Endodermal cell (in vitro differentiated cells): Measurements from ENCODE around the gene CUL5. TPM values are rescaled to one million over a fixed set of nuclear protein-coding genes. Genes with fewer than 3 reads are reported as not detected.

Experiments used
- DNase-seq: peaks from one replicate; pipeline ENCODE4 v3.0.0-alpha.2; 2017
- H3K27ac ChIP-seq: 2 replicates; pipeline ENCODE4 v1.5.1; 2013; ENCODE audit warnings: mild to moderate bottlenecking, low read depth, low read length, moderate library complexity
- H3K27me3 ChIP-seq: 2 replicates; pipeline ENCODE4 v1.6.1; 2013; ENCODE audit warnings: mild to moderate bottlenecking, low read length, moderate library complexity; ENCODE audit not compliant: insufficient read depth, control insufficient read depth, poor library complexity, severe bottlenecking
- H3K36me3 ChIP-seq: 2 replicates; pipeline ENCODE4 v1.7.0; 2013; ENCODE audit warnings: mild to moderate bottlenecking, low read length, moderate library complexity; ENCODE audit not compliant: control insufficient read depth, insufficient read depth
- H3K4me1 ChIP-seq: one replicate; pipeline ENCODE4 v1.7.0; 2013; ENCODE audit warnings: low read length; ENCODE audit not compliant: control insufficient read depth, insufficient read depth
- H3K4me3 ChIP-seq: 2 replicates; pipeline ENCODE4 v1.5.1; 2013; ENCODE audit warnings: mild to moderate bottlenecking, low read length, moderate library complexity
- H3K9ac ChIP-seq: 2 replicates; pipeline ENCODE4 v1.6.1; 2013; ENCODE audit warnings: mild to moderate bottlenecking, low read length, moderate library complexity; ENCODE audit not compliant: poor library complexity, severe bottlenecking; ENCODE audit errors: extremely low read depth
- H3K9me3 ChIP-seq: 2 replicates; pipeline ENCODE4 v1.6.1; 2013; ENCODE audit warnings: mild to moderate bottlenecking, low read length, moderate library complexity; ENCODE audit not compliant: control insufficient read depth
- H3K27ac Mint-ChIP-seq: 2 replicates; pipeline ENCODE4 v1.8.0; 2020; ENCODE audit warnings: mixed read lengths
- H3K27me3 Mint-ChIP-seq: 2 replicates; pipeline ENCODE4 v1.8.0; 2021; ENCODE audit warnings: mild to moderate bottlenecking, mixed read lengths; ENCODE audit not compliant: insufficient read depth
- H3K36me3 Mint-ChIP-seq: 2 replicates; pipeline ENCODE4 v1.8.0; 2020; ENCODE audit warnings: low read depth, mixed read lengths
- H3K4me1 Mint-ChIP-seq: 2 replicates; pipeline ENCODE4 v1.8.0; 2020; ENCODE audit warnings: mixed read lengths
- H3K4me3 Mint-ChIP-seq: 2 replicates; pipeline ENCODE4 v1.8.0; 2020; ENCODE audit warnings: mild to moderate bottlenecking, moderate library complexity, mixed read lengths
- H3K9me3 Mint-ChIP-seq: 2 replicates; pipeline ENCODE4 v1.8.0; 2020; ENCODE audit warnings: mild to moderate bottlenecking, mixed read lengths
- WGBS, 2 experiments: methylation state at CpG; one replicate each; pipeline versions ENCODE4 v1.1.5 to v1.1.7; 2013; ENCODE audit warnings: missing lambda C conversion rate in 2 of 2, mixed read lengths in 1 of 2; ENCODE audit not compliant: insufficient coverage in 1 of 2, insufficient read length in 1 of 2; 5-methylcytosine and 5-hydroxymethylcytosine counted together
- long read RNA-seq, 4 experiments: library from polyadenylated mRNA in 2 of 4; library from RNA in 1 of 4; library from capped mRNA in 1 of 4; stranded (forward) in 3 of 4; unstranded in 1 of 4; transcript quantifications; one replicate each; pipeline ENCODE4 v2.0.0, GENCODE V29; 2020 to 2021; ENCODE audit warnings: inconsistent platforms in 1 of 4
- polyA plus RNA-seq, 2 experiments: library from polyadenylated mRNA; stranded (reverse); fragments of 50-300 nt; gene quantifications; one replicate each; pipeline ENCODE4 v1.2.3, GENCODE V29; 2013
- total RNA-seq, 2 donors: library from RNA; stranded (reverse); fragmentation: NEBNext Ultra II Directional in 1 of 2; extraction: Animal tissue kit (Norgen Biotek cat#: 25700) in 1 of 2; gene quantifications; 2 replicates in 1 of 2; 3 replicates in 1 of 2; pipeline ENCODE4 v1.2.1, GENCODE V29; 2021
- TF ChIP-seq, protein P1 (sequence below): fragments of 200-600 bp; sonication (generic); conservative IDR thresholded peaks from 2 replicates; pipeline ENCODE4 v1.5.0; 2021; ENCODE audit warnings: antibody characterized with exemption, mild to moderate bottlenecking

Gene CUL5
- total RNA-seq = 10 to 100 TPM; 33.8 to 40.0 TPM
- polyA plus RNA-seq (2013, experiment 1 of 2) = 22.4 TPM
- 24.9 TPM for polyA plus RNA-seq (2013, experiment 2 of 2)
- long read RNA-seq, experiment 1, partial matches to known transcripts = 2 of 10 reads
- long read RNA-seq, experiment 1, other reads (novel, unspliced or antisense) = 8 of 10 reads
- long read RNA-seq, experiment 2, full-length matches to known transcripts = 26 of 48 reads
- long read RNA-seq, experiment 2, partial matches to known transcripts = 4 of 48 reads
- long read RNA-seq, experiment 2, other reads (novel, unspliced or antisense) = 18 of 48 reads
- long read RNA-seq, experiment 3, full-length matches to known transcripts = 17 of 133 reads
- long read RNA-seq, experiment 3, partial matches to known transcripts = 97 of 133 reads
- long read RNA-seq, experiment 3, other reads (novel, unspliced or antisense) = 19 of 133 reads
- long read RNA-seq, experiment 4, full-length matches to known transcripts = 5 of 19 reads
- long read RNA-seq, experiment 4, partial matches to known transcripts = 9 of 19 reads
- long read RNA-seq, experiment 4, other reads (novel, unspliced or antisense) = 5 of 19 reads

DNA sequence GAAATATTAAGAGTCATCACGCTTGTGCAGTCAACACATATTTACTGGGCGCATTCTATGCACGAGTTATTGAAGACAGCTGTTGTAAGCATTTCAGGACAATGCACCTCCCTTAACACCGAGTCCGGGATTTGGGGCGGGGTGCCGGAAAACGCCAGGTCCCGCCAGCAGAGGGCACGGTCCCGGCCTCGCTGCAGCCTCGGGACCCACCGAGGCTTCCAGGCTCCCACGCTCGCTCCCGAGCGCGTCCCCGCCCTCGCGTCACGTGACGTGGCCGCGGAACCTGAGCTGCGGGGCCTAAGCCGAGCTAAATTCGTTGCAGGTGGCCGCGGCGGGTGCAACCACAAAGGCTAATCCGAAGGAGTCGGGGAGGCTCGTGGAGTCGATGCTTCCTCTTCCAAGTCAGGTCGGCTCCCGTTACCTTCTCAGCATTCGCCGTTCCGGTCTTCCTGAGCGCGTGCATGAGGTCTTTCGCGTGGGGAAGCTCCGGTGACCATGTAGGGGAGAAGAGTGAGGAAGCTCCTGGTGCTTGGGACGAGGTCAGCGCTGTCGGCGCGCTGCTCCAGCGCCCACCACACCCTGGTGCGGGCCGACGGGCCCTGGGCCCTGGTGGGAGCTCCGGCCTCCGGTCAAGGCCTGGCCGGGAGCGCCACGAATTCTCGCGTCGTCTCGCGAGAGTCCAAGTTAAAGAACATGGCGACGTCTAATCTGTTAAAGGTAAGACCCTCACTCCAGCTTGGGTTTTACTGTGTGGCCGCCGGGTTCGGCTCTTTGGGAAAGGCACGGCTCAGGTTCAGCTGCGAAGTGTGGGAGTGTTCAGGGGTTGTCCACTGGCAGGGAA lies at the start of gene CUL5:
Gene CUL5, plus strand, starts transcription at position 243 of the 841 bp plus-strand sequence. Its CDS starts 451 bp downstream, at position 694.
- Mint-ChIP-seq H3K27ac (peak within 1 kb of the TSS; percentile 100), H3K36me3 (no peaks in the 10 kb centered on the region), H3K4me1 (peaks cover 13% of the 10 kb centered on the region), H3K9me3 (no peaks in the 10 kb centered on the region), H3K27me3 (no peaks in the 10 kb centered on the region), H3K4me3 (peak within 1 kb of the TSS; percentile 99)
- WGBS, 2 experiments = 1 to 2% methylated on average over 18 to 72 of the region's 72 CpGs
- H3K4me3 ChIP-seq = peak within 1 kb of the TSS; percentile 95
- peaks cover 7% of the 10 kb centered on the region for H3K36me3 ChIP-seq
- peak; percentile 97 for DNase-seq
- no peaks in the 10 kb centered on the region for H3K4me1 ChIP-seq
- peak within 1 kb of the TSS; percentile 98 for H3K27ac ChIP-seq
- TF ChIP-seq, protein P1, sequence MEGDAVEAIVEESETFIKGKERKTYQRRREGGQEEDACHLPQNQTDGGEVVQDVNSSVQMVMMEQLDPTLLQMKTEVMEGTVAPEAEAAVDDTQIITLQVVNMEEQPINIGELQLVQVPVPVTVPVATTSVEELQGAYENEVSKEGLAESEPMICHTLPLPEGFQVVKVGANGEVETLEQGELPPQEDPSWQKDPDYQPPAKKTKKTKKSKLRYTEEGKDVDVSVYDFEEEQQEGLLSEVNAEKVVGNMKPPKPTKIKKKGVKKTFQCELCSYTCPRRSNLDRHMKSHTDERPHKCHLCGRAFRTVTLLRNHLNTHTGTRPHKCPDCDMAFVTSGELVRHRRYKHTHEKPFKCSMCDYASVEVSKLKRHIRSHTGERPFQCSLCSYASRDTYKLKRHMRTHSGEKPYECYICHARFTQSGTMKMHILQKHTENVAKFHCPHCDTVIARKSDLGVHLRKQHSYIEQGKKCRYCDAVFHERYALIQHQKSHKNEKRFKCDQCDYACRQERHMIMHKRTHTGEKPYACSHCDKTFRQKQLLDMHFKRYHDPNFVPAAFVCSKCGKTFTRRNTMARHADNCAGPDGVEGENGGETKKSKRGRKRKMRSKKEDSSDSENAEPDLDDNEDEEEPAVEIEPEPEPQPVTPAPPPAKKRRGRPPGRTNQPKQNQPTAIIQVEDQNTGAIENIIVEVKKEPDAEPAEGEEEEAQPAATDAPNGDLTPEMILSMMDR = peak; percentile 94
- no peaks in the 10 kb centered on the region for H3K9me3 ChIP-seq
- H3K9ac ChIP-seq = peak within 1 kb of the TSS; percentile 100
- H3K27me3 ChIP-seq = no peaks in the 10 kb centered on the region

DNA sequence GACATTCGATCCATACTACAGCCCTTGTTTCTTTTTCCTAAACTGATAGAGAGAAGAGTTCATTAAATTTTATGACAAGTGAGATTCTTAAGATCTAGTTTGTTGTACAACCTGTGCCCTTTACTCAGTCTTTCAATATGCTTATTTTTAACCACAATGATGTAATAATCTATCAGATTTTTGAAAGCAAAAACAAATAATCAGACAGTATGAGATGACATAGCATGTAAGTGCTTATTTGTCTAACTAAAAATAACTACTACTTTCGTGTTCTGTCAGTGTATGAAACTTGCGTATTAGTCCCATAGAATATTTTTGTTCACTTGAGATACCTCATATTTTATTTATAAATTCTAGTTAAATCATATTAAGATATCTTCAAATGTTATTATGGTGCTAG lies 47.2 kb upstream of the CUL5 start:
- TF ChIP-seq, protein P1 = no peak
- Histone ChIP-seq H3K4me1 (no peaks in the 10 kb centered on the region), H3K9me3 (no peaks in the 10 kb centered on the region), H3K4me3 (no peak overlapping the region), H3K27ac (no peak overlapping the region), H3K36me3 (no peaks in the 10 kb centered on the region), H3K9ac (no peak overlapping the region), H3K27me3 (no peaks in the 10 kb centered on the region)
- Mint-ChIP-seq H3K9me3 (no peaks in the 10 kb centered on the region), H3K36me3 (no peaks in the 10 kb centered on the region), H3K27me3 (no peaks in the 10 kb centered on the region), H3K4me1 (no peaks in the 10 kb centered on the region), H3K4me3 (no peak overlapping the region), H3K27ac (no peak overlapping the region)
- 85% methylated on average over 1 of the region's 3 CpGs; no CpG with 5 or more reads in 1 of the 2 experiments for WGBS, 2 experiments
- no peak for DNase-seq

GRCh38 chr11:107962181-107962580 lies 46.5 kb upstream of the CUL5 start:
- TF ChIP-seq, protein P1 = no peak
- H3K4me1 ChIP-seq = no peaks in the 10 kb centered on the region
- no peak overlapping the region for H3K4me3 ChIP-seq
- Mint-ChIP-seq H3K9me3 (no peaks in the 10 kb centered on the region), H3K4me3 (no peak overlapping the region), H3K27ac (no peak overlapping the region), H3K27me3 (no peaks in the 10 kb centered on the region), H3K36me3 (no peaks in the 10 kb centered on the region), H3K4me1 (no peaks in the 10 kb centered on the region)
- 90 to 100% methylated on average over 1 of the region's 1 CpG for WGBS, 2 experiments
- H3K9ac ChIP-seq = no peak overlapping the region
- H3K36me3 ChIP-seq = no peaks in the 10 kb centered on the region
- no peaks in the 10 kb centered on the region for H3K9me3 ChIP-seq
- no peak for DNase-seq
- H3K27ac ChIP-seq = no peak overlapping the region
- no peaks in the 10 kb centered on the region for H3K27me3 ChIP-seq
